ENCODE results near the gene EFHD1. TPM values are rescaled to one million over a fixed set of nuclear protein-coding genes. Genes with fewer than 3 reads are reported as not detected.
A peak's percentile ranks its signal among the peaks of the same experiment; 100 is the strongest.
"Not testable (repeated sequence)": the region's sequence is repeated elsewhere in the genome, so short reads cannot be mapped to it uniquely, and the experiment has no call there.

Gene EFHD1
- total and polyA plus RNA-seq, 2 experiments from 2014 or later: 3.4 to 6.4 TPM

DNA sequence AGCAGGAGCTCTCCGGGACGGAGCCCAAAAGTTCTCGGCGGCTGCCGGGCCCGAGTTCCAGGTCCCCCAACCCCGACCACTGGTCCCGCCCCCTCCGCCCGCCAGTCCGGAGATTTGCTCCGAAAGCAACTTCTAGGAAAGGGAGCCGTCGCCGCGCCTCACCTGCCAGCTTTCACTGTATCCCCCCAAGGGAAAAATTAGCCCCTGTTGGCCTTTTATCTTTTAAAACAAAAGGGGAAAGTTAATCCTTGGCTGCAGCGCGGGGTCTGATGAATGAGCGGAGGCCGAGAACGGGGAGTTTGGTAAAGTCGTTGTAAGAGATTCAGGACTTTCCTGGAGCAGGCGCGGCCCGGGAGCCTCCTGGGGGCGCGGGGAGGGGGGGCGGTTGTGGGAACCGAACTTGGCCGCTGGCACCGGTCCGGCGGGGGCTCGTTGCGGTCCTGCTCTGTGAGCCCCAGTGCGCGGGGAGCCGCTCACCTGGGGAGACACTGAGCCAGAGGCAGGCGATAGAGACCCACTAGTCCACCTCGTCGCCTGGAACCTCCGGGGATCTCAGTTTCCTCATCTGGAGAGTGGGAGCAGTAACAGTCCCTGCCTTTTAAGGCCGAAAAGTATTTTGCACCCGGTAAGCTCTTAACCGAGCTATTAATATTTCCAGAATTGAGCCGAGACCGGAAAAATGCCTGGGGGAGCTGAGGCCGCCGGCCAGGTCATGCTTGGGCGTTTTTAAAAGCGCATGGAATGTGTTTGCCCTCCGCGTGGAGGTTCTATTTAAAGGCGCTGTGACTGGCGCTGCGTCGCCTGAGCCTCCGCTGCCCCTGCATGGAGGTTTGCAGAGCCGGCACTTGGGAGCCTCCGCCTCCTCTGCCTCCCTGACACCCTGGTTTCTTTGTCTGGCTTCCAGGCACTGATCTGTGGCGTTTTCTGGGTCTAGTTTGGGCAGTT, 1.1 kb downstream of the EFHD1 start:
- no peaks in the 10 kb centered on the region; the same call in 2 of the 3 replicates for H3K9me3 Mint-ChIP-seq
- Histone ChIP-seq H3K36me3 (ENCODE audit: insufficient read depth) (no peaks in the 10 kb centered on the region), H3K9me2 (ENCODE audit: insufficient read depth) (no peaks in the 10 kb centered on the region), H2AFZ (peak overlapping the region; percentile 96), H3K4me1 (ENCODE audit: insufficient read depth) (peaks cover 5% of the 10 kb centered on the region; the same call in 1 of the 2 replicates), H3K27ac (ENCODE audit: low read depth) (no peak overlapping the region), H3K79me2 (replicated peaks; ENCODE audit: insufficient read depth) (no peaks in the 10 kb centered on the region), H3K4me3 (peak overlapping the region; percentile 83), H3K4me2 (peak overlapping the region; percentile 93), H3K27me3 (ENCODE audit: insufficient read depth) (peaks cover 65% of the 10 kb centered on the region), H3F3A (replicated peaks; ENCODE audit: low read depth) (peaks cover 9% of the 10 kb centered on the region; the same call in 1 of the 2 replicates), H4K20me1 (replicated peaks; ENCODE audit: insufficient read depth) (0 out of 2 replicates have a peak, but pooled peaks cover 8% of the 10 kb centered on the region)
- TF ChIP-seq EZH2 (IDR thresholded peaks at IDR 0.05; ENCODE audit: low read depth, unreplicated experiment) (peak; percentile 35), ZNF114 (CRISPR knock-in tag; IDR thresholded peaks at IDR 0.05) (no peak)
- H3K27me3 Mint-ChIP-seq (ENCODE audit: insufficient read depth, low read depth, poor library complexity): peaks cover 46% of the 10 kb centered on the region
- peaks cover 9% of the 10 kb centered on the region; the same call in 2 of the 3 replicates for H3K4me1 Mint-ChIP-seq
- H3K36me3 Mint-ChIP-seq (ENCODE audit: low read depth): no peaks in the 10 kb centered on the region
- DNase-seq (ENCODE audit: low spot score): peak; percentile 62
- H3K4me3 Mint-ChIP-seq: peak overlapping the region; percentile 67
- no peak overlapping the region for H3K27ac Mint-ChIP-seq
- peak; percentile 32 for ATAC-seq

DNA sequence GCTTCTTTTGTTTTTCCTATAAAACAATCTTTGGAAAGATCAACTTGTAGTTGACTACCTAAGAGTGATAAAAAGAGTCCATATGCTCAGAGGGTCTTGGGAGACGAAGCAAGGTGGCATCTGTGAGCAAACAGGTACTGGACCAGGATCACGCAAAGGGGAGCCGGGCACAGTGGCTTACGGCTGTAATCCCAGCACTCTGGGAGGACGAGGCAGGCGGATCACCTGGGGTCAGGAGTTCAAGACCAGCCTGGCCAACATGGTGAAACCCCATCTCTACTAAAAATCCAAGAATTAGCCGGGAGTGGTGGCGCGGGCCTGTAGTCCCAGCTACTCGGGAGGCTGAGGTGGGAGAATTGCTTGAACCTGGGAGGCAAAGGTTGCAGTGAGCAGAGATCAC, 2.0 kb downstream of the EFHD1 start:
- H3K36me3 ChIP-seq (ENCODE audit: insufficient read depth); H3K9me3 Mint-ChIP-seq; H3K27ac ChIP-seq (ENCODE audit: low read depth); H3K9me2 ChIP-seq (ENCODE audit: insufficient read depth); H2AFZ ChIP-seq; H3K4me1 ChIP-seq (ENCODE audit: insufficient read depth); DNase-seq (ENCODE audit: low spot score); H3F3A ChIP-seq (replicated peaks; ENCODE audit: low read depth); H3K27ac Mint-ChIP-seq; H3K4me1 Mint-ChIP-seq; ATAC-seq; H3K79me2 ChIP-seq (replicated peaks; ENCODE audit: insufficient read depth); H3K36me3 Mint-ChIP-seq (ENCODE audit: low read depth); H4K20me1 ChIP-seq (replicated peaks; ENCODE audit: insufficient read depth): not testable (repeated sequence)
- Mint-ChIP-seq H3K27me3 (ENCODE audit: insufficient read depth, low read depth, poor library complexity) (peaks cover 48% of the 10 kb centered on the region), H3K4me3 (peak overlapping the region; percentile 67; the same call in 1 of the 3 replicates)
- Histone ChIP-seq H3K4me2 (peak overlapping the region; percentile 93), H3K4me3 (peak overlapping the region; percentile 83; the same call in 1 of the 2 replicates), H3K27me3 (ENCODE audit: insufficient read depth) (peaks cover 65% of the 10 kb centered on the region)

DNA sequence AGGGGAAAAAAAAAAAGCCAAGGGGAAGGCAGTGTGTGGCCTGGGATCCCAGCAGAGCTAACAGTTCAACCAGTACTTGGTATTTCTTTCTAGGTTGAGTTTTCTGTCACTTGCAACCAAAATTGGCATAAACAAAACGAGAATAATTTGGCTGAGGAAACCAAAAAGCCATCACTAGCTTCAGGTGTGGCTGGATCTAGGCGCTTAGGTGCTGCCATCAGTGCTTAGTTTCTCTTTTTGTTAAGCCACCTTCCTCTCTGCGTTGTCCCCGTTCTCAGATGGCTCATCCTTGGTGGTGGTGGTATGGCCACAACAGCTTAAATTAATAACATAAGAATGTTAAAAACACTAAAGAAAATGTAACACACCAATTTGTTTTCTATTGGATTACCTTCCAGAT, 2.4 kb downstream of the EFHD1 start:
- ATAC-seq: no peak
- H3K4me1 Mint-ChIP-seq: peaks cover 9% of the 10 kb centered on the region; the same call in 2 of the 3 replicates
- no peaks in the 10 kb centered on the region for H3K9me2 ChIP-seq (ENCODE audit: insufficient read depth)
- H3K27ac Mint-ChIP-seq: no peak overlapping the region
- no peak overlapping the region for H3K27ac ChIP-seq (ENCODE audit: low read depth)
- no peak for DNase-seq (ENCODE audit: low spot score)
- peaks cover 49% of the 10 kb centered on the region for H3K27me3 Mint-ChIP-seq (ENCODE audit: insufficient read depth, low read depth, poor library complexity)
- no peak overlapping the region for H3K4me3 ChIP-seq
- no peaks in the 10 kb centered on the region for H3K36me3 ChIP-seq (ENCODE audit: insufficient read depth)
- no peak overlapping the region for H2AFZ ChIP-seq
- H3K4me3 Mint-ChIP-seq: no peak overlapping the region
- H3K9me3 Mint-ChIP-seq: no peaks in the 10 kb centered on the region; the same call in 2 of the 3 replicates
- H3K4me2 ChIP-seq: no peak overlapping the region
- peaks cover 65% of the 10 kb centered on the region for H3K27me3 ChIP-seq (ENCODE audit: insufficient read depth)
- H3K36me3 Mint-ChIP-seq (ENCODE audit: low read depth): no peaks in the 10 kb centered on the region
- 0 out of 2 replicates have a peak, but pooled peaks cover 8% of the 10 kb centered on the region for H4K20me1 ChIP-seq (replicated peaks; ENCODE audit: insufficient read depth)
- peaks cover 5% of the 10 kb centered on the region; the same call in 1 of the 2 replicates for H3K4me1 ChIP-seq (ENCODE audit: insufficient read depth)
- peaks cover 9% of the 10 kb centered on the region; the same call in 1 of the 2 replicates for H3F3A ChIP-seq (replicated peaks; ENCODE audit: low read depth)
- H3K79me2 ChIP-seq (replicated peaks; ENCODE audit: insufficient read depth): no peaks in the 10 kb centered on the region
- TF ChIP-seq, protein P1, sequence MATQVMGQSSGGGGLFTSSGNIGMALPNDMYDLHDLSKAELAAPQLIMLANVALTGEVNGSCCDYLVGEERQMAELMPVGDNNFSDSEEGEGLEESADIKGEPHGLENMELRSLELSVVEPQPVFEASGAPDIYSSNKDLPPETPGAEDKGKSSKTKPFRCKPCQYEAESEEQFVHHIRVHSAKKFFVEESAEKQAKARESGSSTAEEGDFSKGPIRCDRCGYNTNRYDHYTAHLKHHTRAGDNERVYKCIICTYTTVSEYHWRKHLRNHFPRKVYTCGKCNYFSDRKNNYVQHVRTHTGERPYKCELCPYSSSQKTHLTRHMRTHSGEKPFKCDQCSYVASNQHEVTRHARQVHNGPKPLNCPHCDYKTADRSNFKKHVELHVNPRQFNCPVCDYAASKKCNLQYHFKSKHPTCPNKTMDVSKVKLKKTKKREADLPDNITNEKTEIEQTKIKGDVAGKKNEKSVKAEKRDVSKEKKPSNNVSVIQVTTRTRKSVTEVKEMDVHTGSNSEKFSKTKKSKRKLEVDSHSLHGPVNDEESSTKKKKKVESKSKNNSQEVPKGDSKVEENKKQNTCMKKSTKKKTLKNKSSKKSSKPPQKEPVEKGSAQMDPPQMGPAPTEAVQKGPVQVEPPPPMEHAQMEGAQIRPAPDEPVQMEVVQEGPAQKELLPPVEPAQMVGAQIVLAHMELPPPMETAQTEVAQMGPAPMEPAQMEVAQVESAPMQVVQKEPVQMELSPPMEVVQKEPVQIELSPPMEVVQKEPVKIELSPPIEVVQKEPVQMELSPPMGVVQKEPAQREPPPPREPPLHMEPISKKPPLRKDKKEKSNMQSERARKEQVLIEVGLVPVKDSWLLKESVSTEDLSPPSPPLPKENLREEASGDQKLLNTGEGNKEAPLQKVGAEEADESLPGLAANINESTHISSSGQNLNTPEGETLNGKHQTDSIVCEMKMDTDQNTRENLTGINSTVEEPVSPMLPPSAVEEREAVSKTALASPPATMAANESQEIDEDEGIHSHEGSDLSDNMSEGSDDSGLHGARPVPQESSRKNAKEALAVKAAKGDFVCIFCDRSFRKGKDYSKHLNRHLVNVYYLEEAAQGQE (IDR thresholded peaks at IDR 0.05; ENCODE audit: unreplicated experiment): no peak
- TF ChIP-seq EZH2phosphoT487 (IDR thresholded peaks at IDR 0.05; ENCODE audit: unreplicated experiment) (no peak), POLR2AphosphoS5 (IDR thresholded peaks at IDR 0.05; ENCODE audit: low read depth) (no peak), JUNB (IDR thresholded peaks at IDR 0.05; ENCODE audit: unreplicated experiment) (no peak), ZNF114 (CRISPR knock-in tag; IDR thresholded peaks at IDR 0.05) (no peak), EZH2 (IDR thresholded peaks at IDR 0.05; ENCODE audit: low read depth, unreplicated experiment) (no peak)
- TF ChIP-seq, protein P2, sequence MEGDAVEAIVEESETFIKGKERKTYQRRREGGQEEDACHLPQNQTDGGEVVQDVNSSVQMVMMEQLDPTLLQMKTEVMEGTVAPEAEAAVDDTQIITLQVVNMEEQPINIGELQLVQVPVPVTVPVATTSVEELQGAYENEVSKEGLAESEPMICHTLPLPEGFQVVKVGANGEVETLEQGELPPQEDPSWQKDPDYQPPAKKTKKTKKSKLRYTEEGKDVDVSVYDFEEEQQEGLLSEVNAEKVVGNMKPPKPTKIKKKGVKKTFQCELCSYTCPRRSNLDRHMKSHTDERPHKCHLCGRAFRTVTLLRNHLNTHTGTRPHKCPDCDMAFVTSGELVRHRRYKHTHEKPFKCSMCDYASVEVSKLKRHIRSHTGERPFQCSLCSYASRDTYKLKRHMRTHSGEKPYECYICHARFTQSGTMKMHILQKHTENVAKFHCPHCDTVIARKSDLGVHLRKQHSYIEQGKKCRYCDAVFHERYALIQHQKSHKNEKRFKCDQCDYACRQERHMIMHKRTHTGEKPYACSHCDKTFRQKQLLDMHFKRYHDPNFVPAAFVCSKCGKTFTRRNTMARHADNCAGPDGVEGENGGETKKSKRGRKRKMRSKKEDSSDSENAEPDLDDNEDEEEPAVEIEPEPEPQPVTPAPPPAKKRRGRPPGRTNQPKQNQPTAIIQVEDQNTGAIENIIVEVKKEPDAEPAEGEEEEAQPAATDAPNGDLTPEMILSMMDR (conservative IDR thresholded peaks at IDR 0.05; ENCODE audit: low read depth in 2 of 2): no peak

All from GM23338 (cell line).